NOMO-1 treated with dmso at 0.1 percent for 144 hours (cell line): ENCODE results near the gene AP2M1.
A peak's percentile ranks its signal among the peaks of the same experiment; 100 is the strongest.

Source experiments
- DNase-seq: peaks from one replicate; lab custom pipeline; 2025; ENCODE audit not compliant: unreplicated experiment; lab: John Stamatoyannopoulos, UW

Gene AP2M1

GRCh38 chr3:184178521-184179138 is 4.0 kb downstream of the AP2M1 start:
- DNase-seq: no peak

GRCh38 chr3:184180165-184180564 is 5.5 kb downstream of the AP2M1 start:
- no peak for DNase-seq

- no peak for DNase-seq
Measured at GRCh38 chr3:184181596-184181995, 6.9 kb downstream of the AP2M1 start.

- DNase-seq: no peak
Measured at GRCh38 chr3:184183679-184184078, 9.0 kb downstream of the AP2M1 start.

GRCh38 chr3:184184546-184185230 is 10.0 kb downstream of the AP2M1 start:
- no peak for DNase-seq

- peak; percentile 100 for DNase-seq
Measured at GRCh38 chr3:184185461-184186183, 11.0 kb downstream of the AP2M1 start.

- peak; percentile 66 for DNase-seq
Measured at GRCh38 chr3:184186184-184186901, 11.7 kb downstream of the AP2M1 start, which contains the start of gene ABCF3. ABCF3 (plus strand) TSS chr3:184186199; CDS start chr3:184186208, 9 bp downstream.

GRCh38 chr3:184186902-184187207 is 12.2 kb downstream of the AP2M1 start:
- no peak for DNase-seq

- DNase-seq: no peak
Measured at GRCh38 chr3:184188080-184188479, 13.4 kb downstream of the AP2M1 start.

GRCh38 chr3:184189421-184189820 is 14.8 kb downstream of the AP2M1 start:
- no peak for DNase-seq

- no peak for DNase-seq
Measured at GRCh38 chr3:184192889-184193288, 18.2 kb downstream of the AP2M1 start.

GRCh38 chr3:184193991-184194539 is 19.4 kb downstream of the AP2M1 start:
- no peak for DNase-seq

- DNase-seq: no peak
Measured at GRCh38 chr3:184196536-184196935, 21.9 kb downstream of the AP2M1 start.

GRCh38 chr3:184198509-184198908 is 23.9 kb downstream of the AP2M1 start:
- DNase-seq: no peak

- DNase-seq: no peak
Measured at GRCh38 chr3:184200825-184201224, 26.2 kb downstream of the AP2M1 start.

- no peak for DNase-seq
Measured at GRCh38 chr3:184203526-184203925, 28.9 kb downstream of the AP2M1 start.

- no peak for DNase-seq
Measured at GRCh38 chr3:184209146-184209923, 34.7 kb downstream of the AP2M1 start.

- no peak for DNase-seq
Measured at GRCh38 chr3:184211297-184211696, 36.6 kb downstream of the AP2M1 start.

- no peak for DNase-seq
Measured at GRCh38 chr3:184211718-184212117, 37.1 kb downstream of the AP2M1 start.

- no peak for DNase-seq
Measured at GRCh38 chr3:184218814-184219213, 44.2 kb downstream of the AP2M1 start.

- DNase-seq: no peak
Measured at GRCh38 chr3:184222521-184222920, 47.9 kb downstream of the AP2M1 start.
